Activated CD8-positive, alpha-beta memory T cell treated with anti-CD3 and anti-CD28 coated beads, Interleukin-2, amount 50 U/mL, for 1 hour (primary cell): ENCODE measurements around the gene NLGN3.

Experiments used
- DNase-seq: peaks from one replicate; pipeline ENCODE4 v3.0.0-alpha.2; 2020; ENCODE audit errors: extremely low read depth

Gene NLGN3

DNA sequence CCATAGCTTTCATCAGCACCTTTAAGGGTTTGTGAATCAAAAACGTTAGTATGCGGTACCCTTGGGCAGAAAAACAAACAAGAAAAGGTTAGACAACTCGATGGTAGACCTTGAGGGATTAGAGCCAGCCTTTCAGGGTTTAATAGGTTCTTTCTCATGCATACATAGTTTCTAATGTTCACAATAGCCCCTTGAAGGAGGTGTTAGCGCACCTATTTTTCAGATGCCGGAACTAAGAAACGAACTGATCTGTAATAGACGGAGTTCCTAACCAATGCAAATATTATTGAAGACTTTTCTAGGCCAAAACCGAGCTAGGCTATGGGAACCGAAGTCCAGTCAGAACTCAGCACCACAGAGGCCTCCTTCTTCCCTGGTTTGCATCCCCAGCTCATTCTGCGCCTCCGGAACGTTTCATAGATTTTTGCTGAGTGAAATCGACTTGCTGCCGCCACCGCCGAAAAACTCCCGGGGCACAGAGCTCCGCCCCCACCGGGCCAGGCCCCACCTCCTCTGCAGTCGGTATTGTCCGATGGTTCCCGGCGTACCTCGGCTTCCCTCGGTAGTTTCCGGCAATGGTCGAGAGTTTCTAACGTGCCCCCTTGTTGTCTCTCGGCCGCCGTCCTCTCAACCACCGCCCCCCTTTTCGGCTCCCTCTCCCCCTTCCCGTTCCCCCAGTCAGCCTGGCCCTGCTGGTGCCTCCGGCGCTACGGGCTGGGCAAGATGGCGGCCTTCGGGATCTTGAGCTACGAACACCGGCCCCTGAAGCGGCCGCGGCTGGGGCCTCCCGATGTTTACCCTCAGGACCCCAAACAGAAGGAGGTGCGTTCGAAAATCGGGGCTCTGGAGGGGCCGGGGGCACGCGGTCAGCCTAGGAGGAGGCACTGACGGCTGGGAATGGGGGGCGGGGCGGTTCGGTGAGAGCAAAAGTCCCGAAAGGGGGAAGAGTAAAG lies 26.3 kb upstream of the NLGN3 start, which contains the start of gene MED12:
Gene MED12, plus strand, starts transcription at position 565 of the 953 bp plus-strand sequence. Its CDS starts 159 bp downstream, at position 724.
- no peak for DNase-seq

DNA sequence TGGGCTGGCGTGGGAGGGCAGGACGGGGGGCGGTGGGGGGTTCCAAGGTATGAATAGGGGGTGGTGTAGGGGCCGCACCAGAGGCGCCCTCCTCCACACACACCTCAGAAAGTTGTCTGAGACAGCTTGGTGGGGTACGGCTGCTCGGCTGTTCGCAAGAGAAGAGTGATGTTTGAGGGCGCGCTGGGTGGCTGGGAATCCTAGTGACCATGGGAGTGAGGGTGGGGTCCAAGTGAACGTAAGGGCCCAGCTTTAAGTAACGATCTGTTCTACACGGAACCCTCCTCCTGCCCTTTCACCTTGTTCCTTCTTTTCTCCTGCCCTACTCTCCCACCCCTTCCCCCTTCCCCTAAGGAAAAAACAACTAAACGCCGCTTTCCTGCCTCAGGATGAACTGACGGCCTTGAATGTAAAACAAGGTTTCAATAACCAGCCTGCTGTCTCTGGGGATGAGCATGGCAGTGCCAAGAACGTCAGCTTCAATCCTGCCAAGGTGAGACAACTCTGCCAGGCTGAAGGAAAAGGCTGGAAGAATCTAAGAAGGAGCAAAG lies 25.6 kb upstream of the NLGN3 start:
- DNase-seq, result no peak

DNA sequence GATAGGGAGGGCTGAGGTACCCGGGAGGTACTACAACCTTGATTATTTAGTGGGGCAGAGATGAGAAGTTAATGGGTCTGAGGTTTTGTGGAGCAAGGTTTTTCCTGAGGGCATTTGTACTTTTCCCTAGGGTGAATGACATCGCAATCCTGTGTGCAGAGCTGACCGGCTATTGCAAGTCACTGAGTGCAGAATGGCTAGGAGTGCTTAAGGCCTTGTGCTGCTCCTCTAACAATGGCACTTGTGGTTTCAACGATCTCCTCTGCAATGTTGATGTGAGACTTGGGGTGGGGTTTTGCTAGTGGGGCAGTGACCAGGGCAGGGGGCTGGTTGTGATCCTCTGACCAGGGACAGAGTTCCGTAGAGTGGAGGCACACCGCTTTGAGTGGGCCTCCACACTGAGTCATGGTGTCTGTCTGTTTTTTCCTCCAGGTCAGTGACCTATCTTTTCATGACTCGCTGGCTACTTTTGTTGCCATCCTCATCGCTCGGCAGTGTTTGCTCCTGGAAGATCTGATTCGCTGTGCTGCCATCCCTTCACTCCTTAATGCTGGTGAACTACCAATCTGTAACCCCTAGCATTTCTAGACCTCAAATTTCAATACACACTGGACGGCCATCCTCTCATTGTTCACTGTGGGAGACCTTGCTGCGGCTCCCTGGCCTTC lies 16.3 kb upstream of the NLGN3 start:
- no peak for DNase-seq

DNA sequence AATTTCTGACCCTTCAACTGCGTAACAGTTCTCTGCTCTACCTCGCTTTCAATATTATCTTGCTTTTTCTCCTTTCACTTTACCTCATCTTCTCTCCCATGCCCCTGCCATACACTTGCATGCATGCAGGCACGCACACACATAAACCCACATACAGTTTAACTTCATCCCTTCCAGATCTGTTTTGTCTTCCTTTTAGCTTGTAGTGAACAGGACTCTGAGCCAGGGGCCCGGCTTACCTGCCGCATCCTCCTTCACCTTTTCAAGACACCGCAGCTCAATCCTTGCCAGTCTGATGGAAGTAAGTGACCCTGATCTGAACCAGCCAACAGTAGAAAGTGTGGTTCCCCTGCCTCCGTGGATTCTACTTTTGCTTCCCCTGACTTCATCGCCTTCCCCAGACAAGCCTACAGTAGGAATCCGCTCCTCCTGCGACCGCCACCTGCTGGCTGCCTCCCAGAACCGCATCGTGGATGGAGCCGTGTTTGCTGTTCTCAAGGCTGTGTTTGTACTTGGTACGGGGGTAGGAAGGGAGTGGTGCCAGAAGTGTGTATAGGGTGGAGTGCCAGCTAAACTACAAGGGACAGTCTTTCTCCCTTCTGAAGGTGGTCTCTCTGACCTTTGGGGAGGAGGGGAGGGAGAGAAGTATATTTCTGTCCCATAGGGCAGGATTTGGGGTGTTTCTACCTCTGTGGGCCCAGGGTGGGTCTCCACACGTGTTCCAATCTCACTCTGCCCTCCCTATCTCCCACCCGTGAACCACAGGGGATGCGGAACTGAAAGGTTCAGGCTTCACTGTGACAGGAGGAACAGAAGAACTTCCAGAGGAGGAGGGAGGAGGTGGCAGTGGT lies 15.5 kb upstream of the NLGN3 start:
- DNase-seq, result peak; percentile 36

DNA sequence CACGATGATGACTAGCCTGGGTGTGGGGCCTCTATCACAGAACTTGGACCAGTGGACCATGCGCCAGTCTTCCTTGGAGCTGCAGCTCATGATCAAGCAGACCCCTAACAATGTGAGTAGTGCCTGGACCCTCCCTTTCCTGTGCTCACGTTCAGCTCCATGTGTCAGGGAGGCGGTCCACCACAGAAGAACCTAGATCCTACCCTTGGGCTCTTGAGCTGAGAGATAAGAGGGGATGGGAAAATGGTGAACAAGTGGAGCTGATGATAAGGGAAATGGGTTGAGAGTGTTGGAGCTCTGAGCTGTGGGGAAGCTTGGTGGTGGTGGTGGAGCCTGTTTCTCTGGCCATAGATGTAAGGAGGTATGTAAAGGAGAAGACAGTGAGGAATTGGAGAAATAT lies 13.1 kb upstream of the NLGN3 start:
- DNase-seq, result no peak

DNA sequence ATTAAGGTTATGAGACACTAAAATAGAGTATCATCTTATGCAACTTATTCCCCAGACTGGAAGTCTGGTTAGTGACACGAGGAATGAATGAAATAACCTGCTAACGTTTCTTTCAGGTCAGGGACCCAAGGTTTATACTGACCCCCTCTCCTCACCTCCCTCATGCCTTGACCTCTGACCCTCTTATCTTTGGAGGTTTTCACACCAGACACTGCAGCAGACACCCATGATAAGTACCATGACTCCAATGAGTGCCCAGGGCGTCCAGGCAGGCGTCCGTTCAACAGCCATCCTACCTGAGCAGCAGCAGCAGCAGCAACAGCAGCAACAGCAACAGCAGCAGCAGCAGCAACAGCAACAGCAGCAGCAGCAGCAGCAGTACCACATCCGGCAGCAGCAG lies 4.2 kb upstream of the NLGN3 start:
- no peak for DNase-seq

DNA sequence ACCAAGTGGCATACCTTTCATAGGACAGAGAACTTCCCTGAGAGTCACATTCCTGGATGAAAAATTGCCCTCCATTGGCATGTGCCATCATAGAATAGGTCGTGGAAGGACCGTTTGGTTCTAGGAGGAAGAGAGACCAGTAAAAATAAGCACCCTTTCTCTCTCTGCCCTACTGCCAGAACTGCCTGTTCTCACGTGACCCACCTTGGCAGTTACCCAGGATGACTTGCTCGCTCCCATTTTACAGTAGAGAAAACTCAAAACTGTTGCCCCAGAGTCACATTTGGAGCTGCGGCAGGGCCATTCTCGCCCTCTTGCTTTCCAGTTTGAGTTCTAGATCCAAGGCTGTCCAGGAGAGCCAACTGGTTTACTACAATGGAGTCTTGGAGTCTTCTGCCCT lies 1.1 kb upstream of the NLGN3 start:
- no peak for DNase-seq

DNA sequence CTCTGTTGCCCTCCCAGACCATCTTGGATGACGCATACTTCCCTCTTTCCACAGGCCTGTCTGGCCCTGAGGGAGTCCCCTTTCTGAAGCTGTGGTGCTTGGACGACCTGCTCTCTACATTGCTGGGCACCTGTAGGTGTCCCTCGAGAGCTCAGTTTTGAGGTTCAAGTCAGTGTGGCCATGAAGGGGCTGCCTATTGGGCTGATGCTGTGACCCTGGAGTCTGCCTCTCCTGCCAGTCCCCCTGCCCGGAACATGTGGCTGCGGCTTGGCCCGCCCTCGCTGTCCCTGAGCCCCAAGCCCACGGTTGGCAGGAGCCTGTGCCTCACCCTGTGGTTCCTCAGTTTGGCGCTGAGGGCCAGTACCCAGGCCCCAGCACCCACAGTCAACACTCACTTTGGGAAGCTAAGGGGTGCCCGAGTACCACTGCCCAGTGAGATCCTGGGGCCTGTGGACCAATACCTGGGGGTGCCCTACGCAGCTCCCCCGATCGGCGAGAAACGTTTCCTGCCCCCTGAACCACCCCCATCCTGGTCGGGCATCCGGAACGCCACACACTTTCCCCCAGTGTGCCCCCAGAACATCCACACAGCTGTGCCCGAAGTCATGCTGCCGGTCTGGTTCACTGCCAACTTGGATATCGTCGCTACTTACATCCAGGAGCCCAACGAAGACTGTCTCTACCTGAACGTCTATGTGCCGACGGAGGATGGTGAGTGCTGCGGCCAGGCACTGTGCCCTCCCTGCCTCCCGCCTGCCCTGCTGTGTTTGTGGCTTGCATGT lies 3.0 kb downstream of the NLGN3 start:
- no peak for DNase-seq

DNA sequence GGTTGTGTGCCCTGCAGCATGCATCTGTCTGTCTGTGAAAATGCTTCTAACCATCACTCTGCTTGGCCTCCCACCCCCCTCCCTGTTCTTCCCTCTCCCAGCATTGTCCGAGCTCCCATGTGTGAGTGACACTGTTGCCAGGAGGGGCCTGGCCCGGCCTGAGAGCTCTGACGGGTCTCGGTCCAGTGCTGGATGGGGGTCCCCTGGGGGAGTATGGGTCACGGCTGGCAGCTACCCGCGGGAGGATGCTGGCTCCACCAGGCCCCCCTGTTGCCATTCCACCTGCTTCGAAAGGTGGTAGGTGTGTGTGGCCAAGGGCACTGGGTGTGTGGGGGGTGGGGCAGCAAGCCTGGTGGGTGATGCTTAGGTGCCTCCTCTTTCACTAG lies 3.6 kb downstream of the NLGN3 start:
- no peak for DNase-seq

DNA sequence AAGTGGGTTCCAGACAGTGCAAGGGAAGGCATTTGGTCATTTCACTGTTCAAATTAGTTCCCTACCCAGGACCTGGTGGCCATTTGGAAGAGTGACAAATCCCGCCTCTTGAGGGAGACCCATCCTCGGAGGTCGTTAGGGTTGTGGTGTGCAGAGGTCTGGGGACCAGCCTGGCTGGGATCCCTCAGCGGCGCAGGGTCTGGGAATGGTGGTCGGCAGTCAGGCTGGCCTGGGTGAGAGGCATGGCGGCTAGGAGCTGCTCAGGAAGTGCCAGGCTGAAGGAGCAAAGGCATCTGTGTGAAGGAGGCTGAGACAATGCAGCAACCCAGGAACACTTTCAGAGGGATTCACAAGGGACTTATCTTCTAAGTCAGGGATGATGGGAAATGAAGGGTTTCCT lies 6.7 kb downstream of the NLGN3 start:
- DNase-seq, result no peak

DNA sequence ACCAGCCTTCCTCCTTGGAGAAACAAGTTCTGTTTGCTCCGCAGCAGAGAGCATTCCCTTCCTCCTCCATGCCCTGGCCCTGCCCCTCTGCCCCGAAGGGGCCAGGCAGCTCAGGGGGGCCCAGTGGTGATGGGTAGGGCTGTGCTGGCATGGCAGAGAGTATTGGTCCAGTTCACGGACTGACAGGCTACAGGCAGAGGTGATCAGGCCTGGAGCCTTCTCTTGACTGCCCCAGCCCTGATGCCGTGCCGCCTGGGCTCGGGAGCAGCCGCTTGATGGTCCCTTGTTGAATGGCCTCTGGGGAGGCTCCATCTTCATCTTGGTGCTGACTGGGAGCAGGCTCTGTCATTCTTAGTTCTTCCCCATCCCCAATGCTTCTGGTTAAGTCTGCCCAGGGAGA lies 9.6 kb downstream of the NLGN3 start:
- no peak for DNase-seq

DNA sequence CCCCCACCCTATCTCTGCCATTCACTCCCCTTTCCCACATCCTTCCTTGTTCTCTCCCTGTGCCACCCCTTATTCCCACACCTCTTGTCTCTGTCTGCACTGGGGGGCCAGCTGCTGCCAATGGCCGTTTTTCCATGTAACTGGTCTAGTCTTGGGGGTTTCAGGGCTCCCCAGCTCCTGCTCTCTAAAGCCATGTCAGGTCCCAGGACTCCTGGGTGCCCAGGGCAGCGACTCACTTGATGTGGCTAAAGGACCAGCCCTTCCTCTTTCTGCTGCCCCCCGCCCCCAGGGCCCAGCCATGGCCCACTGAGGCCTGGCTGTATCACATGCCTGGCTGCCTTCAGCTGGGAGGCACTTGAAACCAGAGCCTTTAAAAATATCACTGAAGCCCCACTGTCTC lies 10.0 kb downstream of the NLGN3 start:
- no peak for DNase-seq

DNA sequence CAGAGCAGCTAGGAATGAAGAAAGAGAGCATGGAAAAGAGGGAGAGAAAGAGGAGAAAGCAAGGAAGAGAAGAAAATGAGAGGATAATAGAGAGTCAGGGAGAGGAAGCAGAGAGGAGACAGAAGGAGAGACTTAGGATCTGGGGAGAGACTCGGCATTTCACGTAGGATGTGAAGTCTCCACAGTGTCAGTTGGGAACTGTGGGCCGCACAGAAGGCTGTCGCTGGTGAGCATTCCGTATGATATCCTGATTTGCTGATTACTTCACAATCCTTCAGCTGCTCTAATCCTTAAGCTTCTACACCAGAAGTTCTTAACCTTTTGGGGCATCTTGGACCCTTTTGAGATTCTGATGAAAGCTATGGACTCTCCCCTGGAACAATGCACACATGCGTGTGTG lies 14.0 kb downstream of the NLGN3 start:
- DNase-seq, result no peak

DNA sequence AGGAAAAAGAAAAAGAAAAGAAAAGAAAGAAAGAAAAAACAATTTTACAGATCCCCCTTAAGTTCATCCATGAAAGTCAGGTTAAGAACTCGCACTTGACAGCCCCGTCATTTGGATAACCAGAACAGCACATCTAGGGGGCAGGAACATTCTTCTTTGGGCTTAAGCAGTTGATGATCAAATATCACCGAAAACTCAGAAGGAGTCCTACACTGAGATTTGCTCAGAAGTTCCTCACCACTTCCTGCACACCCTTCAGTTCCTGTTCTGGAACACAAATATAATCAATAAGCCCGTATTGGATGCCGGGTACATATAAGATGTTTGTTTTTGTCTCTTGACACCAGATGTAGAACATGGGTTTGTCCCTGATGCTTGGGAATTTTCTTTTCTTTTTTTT lies 14.7 kb downstream of the NLGN3 start:
- DNase-seq, result no peak

DNA sequence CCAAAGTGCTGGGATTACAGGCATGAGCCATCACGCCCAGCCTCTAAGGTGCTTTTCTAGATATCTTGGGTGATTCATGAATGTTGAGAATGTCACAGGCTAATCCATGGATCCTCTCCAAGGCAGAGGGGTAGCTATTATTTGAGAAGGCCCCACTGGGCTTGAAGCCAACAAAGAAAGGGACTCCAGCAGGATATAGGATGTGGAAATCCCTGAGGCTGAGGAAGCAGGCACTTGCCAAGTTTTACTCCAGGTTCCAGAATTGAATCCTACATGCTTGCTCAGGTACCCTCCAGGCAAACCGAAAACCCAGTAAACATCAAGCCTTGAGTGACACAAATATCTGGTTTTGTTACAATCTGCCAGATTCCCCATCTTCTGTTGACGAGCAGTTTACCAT lies 15.8 kb downstream of the NLGN3 start:
- no peak for DNase-seq

DNA sequence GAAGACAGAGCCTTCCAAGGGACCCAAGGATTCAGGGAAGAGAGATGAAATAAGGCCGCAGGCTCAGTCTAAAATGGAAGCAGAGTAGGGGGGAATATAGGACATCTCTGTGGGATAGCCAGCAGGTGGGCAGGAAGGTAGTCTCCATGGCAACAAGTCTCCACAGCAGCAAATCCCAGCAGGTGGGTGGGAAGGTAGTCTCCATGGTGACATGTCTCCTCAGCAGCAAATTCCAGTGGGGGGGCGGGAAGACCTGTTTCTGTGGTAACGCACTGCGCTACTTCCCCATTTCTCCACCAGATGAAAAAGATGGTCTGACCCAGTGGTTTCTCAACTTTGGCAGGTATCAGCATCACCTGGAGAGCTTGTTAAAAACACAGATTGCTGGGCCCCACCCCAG lies 18.3 kb downstream of the NLGN3 start:
- DNase-seq, result no peak

DNA sequence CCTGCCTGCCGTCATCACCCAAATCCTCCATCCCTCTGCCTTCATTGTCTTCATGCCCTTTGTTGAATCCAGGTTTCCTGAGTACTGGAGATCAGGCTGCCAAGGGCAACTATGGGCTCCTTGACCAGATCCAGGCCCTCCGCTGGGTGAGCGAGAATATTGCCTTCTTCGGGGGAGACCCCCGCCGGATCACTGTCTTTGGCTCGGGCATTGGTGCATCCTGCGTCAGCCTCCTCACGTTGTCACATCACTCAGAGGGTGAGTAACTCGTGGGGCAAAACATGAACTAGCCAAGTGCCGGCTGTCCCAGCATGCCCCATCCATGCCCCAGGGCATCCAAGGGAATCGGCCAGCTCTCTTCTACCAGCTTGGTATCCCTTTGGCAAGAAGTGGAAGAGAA lies 19.4 kb downstream of the NLGN3 start:
- DNase-seq, result no peak

DNA sequence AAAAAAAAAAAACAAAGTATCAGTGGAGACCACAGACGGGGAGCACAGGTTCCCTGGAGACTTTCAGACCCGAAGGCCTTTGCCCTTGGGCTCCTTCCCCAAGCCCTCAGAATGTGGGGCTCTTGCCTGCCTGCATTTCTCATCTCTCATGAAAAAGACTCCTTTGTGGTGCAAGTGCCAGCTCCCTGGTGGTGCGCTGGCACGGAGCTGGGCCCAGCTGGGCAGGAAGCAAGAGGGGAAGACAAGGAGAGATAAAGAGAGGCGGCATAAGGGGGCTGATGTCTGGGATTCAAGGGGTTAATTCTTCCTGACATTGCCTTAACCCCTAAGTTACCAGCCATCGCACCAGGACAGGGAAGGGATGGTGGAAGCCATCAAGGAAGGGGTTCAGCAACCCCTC lies 21.8 kb downstream of the NLGN3 start:
- DNase-seq, result no peak

DNA sequence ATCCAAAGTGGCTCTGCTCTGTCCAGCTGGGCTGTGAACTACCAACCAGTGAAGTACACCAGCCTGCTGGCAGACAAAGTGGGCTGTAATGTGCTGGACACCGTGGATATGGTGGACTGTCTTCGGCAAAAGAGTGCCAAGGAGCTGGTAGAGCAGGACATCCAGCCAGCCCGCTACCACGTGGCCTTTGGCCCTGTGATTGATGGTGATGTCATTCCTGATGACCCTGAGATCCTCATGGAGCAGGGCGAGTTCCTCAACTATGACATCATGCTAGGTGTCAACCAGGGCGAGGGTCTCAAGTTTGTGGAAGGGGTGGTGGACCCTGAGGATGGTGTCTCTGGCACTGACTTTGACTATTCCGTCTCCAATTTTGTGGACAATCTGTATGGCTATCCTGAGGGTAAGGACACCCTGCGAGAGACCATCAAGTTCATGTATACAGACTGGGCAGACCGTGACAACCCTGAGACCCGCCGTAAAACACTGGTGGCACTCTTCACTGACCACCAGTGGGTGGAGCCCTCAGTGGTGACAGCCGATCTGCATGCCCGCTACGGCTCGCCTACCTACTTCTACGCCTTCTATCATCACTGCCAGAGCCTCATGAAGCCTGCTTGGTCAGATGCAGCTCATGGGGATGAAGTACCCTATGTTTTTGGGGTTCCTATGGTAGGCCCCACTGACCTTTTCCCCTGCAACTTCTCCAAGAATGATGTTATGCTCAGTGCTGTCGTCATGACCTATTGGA lies 22.6 kb downstream of the NLGN3 start:
- DNase-seq, result no peak

DNA sequence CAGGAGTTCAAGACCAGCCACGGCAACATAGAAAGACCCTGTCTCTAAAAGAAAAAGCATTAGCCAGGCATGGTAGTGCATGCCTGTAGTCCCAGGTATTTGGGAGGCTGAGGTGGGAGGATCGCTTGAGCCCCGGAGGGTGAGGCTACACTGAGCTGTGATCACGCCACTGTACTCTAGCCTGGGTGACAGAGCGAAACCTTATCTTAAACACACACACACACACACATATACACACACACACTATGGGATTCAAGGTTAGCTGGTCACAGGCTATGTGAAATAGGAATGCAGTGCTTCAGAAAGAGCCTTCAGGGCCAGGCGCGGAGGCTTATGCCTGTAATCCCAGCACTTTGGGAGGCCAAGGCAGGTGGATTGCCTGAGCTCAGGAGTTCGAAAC lies 23.5 kb downstream of the NLGN3 start:
- no peak for DNase-seq
